Stimulated activated CD4-positive, alpha-beta T cell treated with anti-CD3 and anti-CD28 coated beads, Interleukin-12 subunit alpha, Interleukin-12 subunit beta, amount 100 ng/mL, for 24 hours (primary cell): Measurements from ENCODE around the gene SCN4A.
A peak's percentile ranks its signal among the peaks of the same experiment; 100 is the strongest.
"Not testable (repeated sequence)": the region's sequence is repeated elsewhere in the genome, so short reads cannot be mapped to it uniquely, and the experiment has no call there.

Experiments
- DNase-seq, 2 experiments: peaks; one replicate each; pipeline ENCODE4 v3.0.0-alpha.2; 2020; ENCODE audit warnings: low read depth in 2 of 2

The SCN4A gene

DNA sequence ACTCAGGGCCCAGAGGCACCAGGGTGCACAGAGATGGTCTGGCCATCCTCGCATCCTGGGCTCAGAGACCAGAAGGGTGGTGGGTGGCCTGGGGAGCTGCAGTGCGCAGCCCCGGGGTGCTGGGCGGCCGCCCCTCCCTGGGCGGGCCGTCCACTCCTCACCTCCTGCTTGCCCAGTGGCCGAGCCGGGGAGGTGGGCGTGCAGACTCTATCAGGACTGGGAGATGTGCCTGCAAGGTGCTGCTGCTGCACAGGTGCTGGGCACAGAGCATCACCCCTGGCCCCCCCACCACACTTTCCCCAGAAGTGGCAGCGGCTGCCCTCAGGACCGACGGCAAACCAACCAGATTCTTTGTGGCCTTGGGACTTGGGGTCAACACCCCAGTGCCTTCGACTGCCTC, at the start of gene SCN4A:
SCN4A (minus strand) TSS at position 123 of the 400 bp plus-strand sequence; CDS start at position 46, 77 bp downstream.
- no peak for DNase-seq

DNA sequence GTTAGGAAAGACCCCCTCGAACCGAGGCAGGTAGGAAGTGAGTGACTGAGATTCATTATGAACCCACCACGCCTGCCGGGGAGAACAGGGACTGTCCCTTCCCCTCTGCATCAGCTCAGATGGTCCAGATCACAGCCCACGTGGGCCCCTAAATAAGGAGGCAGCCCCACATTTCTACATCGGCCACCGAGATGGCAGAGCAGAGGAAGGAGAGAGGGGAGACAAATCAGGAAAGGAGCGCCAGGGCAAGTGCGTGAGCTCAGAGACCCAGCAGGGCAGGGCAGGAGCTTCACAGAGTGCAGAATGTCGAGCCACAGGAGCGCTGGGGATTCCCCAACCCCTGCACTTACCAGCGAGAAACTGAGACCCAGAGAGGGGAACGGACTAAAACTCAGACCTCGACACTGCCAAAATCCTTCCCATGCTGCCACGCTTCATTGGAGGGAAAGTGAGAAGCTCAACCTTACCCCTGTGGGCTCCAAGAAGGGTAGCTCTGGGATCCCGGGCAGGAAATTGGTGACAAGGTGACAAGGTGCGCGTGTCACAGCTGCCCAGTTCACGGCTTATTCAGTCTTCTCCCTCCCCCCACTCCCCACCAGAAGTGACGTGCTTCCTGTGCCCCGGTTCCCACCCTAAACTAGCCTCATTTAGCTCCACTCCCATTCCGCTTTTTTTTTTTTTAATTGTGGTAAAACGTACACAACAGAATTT, 47.5 kb upstream of the SCN4A start, which contains the start of gene ICAM2:
ICAM2 (minus strand) TSS at position 578 of the 711 bp plus-strand sequence. CDS start 13,942 bp downstream, outside the sequence.
- peak; percentile 76 to 78 for DNase-seq

DNA sequence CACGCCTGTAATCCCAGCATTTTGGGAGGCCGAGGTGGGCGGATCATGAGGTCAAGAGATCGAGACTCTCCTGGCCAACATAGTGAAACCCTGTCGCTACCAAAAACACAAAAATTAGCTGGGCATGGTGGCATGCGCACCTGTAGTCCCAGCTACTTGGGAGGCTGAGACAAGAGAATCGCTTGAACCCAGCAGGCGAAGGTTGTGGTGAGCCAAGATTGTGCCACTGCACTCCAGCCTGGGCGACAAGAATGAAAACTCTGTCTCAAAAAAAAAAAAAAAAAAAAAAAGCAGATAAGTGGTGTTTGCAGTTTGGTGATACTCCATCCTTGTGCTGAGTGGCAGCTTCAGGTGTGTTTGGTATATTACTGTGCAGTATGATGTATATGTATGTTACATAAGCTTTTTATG, 46.8 kb upstream of the SCN4A start:
- DNase-seq: not testable (repeated sequence)

DNA sequence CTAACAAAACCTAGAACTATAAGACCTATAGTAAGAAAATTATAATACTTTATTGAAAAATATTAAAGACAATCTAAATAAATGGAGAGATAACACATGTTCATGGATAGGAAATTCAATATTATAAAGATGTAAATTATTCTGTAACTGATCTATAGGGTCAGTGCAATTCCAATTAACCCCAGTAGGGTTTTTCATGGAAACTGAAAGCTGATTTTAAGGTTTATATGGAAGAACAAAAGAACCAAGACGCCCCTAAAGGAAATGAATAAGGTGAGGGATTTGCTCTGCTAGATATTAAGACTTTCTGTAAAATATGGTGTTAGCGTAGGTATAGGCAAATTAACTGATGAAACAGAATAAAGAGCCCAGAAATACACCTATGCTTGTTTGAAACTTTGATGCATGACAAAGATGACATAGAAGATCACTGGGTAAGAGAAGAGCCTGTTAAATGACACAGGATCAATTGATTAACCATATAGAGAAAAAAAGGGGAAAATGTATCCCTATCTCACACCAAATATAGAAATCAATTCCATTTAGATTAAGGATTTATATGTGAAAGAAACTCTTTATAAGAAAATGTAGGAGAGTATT, 44.8 kb upstream of the SCN4A start:
- no peak for DNase-seq

DNA sequence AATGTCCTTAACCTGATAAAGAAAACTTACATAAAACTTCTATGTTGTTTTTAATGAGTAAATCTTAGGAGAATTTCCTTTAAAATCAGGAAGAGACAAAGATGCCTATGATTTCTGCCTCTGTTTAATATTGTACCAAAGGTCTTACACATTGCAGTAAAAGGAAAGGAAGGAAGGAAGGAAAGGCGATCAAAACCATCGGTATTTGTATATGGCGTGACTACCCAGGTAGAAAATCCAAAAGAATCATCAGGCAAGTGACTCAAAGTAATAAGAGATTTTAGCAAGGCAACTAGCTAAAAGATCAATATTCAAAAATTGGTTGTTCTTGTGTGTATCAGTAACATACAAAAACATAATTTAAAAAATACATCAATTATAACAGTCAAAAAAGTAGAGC, 44.3 kb upstream of the SCN4A start:
- no peak for DNase-seq

DNA sequence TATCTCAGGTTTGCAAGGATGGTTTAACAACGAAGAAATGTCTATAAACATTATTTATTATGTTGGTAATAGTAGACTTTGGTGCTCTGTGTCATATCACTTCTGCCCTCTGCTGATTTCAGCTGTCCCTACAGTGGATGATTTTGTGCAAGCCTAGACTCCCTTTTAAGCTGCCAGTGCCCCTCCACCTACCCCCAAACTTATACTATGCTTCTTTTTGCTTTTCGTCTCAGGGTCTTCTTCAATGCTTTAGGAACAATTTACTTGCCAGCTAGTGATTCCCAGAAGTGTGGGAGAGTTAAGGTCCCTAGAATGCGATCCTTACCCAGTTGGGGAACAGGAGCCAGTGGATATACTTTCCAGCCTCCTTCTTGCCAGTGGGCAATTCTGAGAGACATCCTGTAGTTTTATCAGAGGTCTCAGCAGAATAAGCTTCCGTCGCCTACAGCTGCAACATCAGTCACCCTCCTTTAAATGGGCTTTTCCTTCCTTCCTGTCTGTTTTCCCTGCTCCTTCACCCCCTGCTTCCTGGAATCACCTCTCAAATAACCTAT, 43.6 kb upstream of the SCN4A start:
- DNase-seq: no peak

DNA sequence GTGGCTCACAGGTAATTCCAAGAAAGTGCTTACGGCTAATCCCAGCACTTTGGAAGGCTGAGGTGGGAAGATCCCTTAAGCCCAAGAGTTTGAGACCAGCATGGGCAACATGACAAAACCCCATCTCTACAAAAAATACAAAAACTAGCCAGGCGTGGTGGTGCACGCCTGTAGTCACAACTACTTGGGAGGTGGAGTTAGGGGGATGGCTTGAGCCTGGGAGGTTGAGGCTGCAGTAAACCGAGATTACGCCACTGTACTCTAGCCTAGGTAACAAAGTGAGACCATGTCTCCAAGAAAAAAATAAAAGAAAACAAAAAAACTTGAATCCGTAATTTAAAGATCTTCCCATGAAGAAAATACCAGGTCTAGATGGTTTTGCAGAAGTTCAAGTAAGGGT, 42.7 kb upstream of the SCN4A start:
- DNase-seq: no peak

DNA sequence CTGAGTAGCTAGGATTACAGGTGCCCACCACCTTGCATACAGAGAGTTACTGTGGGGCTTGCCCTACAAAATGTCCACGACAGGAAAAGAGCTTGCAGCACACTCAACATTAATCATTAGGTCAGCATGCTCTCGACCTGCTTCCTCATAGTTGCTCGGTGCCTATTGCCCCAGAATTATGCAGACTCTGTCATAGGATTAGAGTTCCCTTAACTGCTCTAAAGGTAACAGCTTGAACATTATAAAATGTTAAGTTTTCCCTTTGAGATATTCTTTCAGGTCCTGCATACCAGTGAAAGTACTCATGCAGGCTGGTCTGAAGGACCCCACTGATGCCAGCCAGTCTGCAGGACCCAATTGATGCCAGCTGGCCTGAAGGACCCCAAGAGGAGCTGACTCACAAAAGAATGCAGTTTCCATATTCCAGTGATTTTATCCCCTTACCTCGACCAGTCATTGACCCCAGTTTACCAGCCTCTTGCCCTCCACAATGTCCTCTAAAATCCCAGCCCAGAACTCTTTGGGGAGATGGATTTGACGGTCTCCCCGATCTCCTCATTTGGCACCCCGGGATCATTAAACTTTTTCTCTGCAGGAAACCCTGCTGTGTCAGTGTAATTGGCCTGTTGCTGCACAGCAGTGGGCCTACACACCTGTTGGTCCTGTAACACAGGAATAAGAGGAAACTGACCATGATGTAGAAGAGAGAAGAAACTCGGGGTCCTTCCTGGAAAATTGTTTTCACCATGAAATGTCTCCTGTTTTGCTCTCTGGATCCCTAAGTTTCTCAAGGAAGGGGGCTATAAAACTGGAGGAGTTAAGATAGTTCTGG, 37.1 kb upstream of the SCN4A start:
- no peak for DNase-seq

DNA sequence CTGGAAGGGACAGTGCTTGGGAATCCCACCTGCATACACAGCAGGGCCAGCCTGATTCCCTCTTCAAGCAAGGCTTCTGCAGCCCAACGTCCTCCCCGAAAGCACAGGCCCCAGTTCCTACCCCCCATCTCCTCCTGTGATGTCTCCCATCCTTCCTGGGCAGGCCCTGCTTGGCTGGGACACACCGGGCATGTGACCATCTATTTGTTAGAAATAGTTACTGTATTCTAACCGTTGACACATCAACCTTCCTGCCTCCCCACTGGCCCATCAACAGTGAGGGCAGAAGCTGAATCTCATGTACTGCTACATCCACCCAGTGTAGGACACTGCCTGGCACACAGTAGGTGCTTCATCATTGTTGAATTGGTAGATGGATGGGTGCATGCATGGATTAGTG, 36.1 kb upstream of the SCN4A start:
- no peak for DNase-seq

DNA sequence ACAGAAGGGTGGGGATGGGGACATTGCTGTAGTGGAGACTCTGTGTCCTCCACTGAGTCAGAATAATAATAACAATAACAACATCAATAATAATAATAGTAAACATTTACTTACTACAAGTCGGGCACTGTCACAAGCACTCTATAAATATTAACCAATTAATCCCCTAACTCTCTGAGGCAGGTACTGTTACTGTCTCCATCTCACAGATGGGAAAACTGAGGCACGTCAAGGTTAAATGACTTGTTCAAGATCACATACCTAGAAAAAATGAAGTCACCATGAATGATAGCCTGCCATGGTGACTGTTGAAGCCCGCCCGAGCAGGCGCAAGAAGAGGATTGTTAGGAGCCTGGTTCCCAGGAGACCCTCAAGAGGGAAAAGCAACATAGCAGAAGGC, 35.6 kb upstream of the SCN4A start:
- no peak for DNase-seq

DNA sequence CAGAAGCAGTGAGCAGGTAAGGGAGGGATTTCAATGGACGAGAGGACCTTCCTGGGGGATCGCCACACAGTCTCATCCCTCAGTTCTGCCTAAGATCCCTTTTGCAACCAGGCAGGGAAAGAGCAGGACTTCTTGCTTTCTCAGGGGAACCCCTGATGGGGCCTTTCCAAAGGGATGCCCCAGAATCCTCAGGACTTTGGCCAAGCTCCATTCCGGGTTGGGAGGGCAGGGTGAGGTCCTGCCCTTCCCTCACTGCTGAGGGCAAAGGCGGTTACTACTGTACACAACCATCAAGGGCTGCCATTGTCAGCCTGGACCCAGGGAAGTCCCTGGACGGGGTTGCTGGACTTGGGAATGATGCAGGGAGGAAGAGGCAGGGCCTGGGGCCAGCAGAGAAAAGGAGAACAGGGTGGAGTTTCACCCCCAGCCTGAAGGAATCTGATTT, 35.1 kb upstream of the SCN4A start:
- no peak for DNase-seq

DNA sequence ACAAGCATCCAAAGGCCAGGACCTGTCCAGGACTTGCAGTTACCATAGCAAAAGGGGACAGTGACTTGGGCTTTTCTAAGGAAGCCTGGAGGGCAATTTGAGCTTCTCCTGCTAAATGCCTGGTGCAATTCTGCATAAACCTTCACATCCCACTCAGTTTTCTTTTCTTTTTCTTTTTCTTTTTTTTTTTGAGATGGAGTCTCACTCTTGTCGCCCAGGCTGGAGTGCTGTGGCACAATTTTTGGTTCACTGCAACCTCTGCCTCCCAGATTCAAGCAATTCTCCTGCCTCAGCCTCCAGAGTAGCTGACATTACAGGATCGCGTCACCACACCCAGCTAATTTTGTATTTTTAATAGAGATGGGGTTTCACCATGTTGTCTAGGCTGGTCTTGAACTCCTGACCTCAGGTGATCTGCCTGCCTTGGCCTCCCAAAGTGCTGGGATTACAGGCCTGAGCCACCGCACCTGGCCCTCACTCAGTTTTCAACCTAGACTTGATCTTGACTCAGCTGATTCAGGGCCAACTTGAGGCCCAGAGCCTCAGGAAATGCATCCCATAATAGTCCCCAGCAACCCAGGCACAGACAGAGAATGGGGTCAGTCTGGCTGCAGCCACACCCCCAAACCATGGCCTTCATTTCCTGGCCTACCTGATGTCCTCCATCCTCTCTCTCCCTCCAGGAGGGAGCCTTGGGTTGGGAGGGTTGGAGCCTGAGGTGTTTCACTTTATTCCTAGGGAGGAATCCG, 34.5 kb upstream of the SCN4A start:
- not testable (repeated sequence) for DNase-seq

DNA sequence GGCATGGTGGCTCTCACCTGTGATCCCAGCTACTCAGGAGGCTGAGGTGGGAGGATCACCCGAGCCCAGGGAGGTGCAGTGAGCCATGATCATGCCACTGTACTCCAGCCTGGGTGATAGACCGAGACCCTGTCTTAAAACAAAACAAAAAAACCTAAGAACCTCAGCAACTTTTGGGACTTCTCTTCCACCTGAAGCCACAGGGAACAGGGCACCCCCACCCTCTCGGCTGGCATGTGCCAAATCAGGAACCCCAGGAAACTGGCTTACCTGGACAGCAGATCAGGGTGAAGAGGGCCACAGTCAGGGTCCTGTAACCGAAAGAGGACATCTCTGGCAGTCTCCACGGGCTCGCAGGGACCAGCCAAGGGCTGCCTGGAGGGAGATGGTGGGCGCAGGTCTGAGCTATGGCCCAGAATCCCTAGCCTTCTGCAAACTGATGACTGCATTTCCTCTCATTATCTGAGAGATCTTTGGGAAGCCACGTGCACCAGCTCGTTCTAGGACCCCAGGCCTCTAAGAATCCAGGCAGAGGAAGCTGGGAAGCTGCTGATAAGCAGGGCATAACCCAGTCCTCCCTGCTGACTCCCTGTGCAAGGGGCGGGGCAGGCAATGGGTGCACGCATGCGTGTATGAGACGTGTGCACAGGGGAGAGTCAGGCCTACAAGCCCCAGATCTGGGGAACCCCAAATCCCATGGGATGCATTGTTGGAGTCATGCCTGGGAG, 33.8 kb upstream of the SCN4A start:
- DNase-seq: no peak

DNA sequence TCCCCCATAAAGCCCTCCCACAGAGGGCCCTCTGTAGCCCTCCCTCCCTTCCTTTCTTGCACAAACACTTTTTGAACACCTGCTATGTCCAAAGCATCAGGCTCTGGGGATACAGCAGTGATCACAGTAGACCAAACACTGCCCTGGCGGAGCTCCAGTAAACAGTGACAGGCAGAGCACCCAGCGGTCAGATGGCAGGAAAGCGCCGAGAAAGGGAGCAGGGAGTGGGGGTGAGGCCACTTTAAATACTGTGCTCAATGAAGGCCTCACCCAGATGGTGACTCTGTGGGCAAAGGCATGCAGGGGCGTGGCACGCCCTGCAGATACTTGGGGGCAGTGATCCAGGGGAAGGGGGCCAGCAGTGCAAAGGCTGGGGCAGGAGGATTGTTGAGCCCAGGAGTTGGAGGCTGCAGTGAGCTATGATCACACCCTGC, 33.0 kb upstream of the SCN4A start:
- DNase-seq: no peak

DNA sequence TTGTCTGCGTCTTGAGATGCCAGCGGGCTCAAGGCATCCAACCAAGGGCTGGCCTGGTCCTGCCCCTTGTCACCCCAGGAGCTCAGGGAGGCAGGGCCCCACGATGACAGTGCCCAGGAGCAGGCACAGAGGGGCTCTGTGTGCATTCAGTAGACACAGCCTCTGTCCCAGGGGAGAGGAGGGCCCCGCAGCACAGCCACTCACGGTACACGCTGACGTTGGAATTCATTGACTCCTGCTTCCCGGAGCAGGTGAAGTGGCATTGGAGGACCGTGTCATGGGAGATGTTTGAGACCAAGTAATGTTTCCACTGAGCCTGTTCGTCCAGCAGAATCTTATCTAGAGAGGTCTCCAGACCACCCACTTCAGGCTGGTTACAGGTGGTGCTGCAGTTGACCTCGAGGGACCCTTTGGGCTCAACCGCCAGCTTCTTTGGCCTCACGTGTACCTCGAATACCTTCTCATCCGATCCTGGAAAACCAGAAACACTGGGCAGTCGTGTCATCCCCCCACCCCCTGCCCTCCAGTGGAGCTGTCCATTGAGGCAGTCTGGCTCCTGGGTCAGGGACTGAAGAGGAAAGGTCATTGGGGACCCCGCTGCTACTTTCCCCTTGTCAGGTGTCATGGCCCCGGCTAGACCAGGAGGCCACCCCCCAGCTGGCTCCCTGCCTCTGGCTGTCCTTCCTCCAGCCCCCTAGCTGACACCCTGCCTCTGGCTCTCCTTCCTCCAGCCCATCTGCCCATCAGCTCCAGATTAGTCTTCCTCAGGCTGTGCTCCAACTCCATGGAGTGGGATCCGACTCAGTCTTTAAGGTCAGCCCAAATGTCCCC, 32.4 kb upstream of the SCN4A start:
- DNase-seq: no peak

DNA sequence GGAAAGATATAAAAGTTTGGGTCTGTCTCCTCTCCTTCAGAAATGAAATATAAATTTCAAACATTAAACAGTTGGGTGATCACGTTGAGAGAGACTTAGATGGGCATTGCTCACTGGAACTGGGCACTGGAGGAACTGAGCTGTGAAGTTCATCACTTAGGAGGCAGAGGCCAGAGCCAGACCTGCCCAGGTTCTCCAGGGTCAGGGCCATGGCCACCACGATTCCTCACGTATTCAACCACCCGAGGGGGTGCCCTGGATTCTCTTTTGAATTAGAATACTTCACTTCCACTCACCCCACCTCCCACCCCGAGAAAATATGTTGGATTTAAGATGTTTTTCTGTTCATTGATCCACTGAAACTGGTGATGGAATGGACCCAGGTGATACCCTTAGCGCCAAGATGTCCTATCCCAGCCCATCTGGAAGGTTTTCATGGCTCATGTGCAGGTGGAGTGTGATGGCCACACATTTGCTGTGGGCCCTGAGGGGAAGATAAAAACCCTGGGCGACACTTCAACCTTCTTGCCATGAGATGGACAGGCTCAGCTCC, 31.6 kb upstream of the SCN4A start:
- DNase-seq: no peak

DNA sequence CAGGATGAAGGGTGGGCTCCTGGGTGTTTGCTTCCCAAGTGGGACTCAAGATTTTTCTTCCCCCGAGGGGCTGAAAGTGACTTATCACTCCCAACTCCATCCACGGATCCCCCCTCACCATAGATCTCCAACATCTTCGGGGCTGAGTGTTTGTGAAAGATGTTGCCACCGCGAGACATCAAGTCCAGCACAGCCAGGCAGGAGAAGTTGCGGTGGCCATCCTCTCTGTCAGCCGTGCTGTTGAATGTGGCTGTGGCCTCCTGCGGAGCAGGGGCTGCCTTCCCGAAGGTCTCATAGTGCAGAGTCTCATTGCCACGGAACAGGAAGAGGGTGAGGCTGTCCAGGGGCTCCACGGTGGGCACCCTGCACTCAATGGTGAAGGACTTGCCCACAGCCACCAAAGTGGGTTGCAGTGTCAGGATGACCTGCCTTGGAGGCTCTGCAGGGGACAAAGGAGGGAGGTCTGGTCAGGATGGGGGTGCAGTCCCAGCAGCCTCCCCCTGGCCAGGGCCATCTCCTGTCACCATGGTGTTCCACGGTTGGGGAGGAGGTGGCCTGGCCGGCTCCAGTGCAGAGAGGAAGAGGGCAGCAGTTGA, 30.9 kb upstream of the SCN4A start:
- no peak for DNase-seq

DNA sequence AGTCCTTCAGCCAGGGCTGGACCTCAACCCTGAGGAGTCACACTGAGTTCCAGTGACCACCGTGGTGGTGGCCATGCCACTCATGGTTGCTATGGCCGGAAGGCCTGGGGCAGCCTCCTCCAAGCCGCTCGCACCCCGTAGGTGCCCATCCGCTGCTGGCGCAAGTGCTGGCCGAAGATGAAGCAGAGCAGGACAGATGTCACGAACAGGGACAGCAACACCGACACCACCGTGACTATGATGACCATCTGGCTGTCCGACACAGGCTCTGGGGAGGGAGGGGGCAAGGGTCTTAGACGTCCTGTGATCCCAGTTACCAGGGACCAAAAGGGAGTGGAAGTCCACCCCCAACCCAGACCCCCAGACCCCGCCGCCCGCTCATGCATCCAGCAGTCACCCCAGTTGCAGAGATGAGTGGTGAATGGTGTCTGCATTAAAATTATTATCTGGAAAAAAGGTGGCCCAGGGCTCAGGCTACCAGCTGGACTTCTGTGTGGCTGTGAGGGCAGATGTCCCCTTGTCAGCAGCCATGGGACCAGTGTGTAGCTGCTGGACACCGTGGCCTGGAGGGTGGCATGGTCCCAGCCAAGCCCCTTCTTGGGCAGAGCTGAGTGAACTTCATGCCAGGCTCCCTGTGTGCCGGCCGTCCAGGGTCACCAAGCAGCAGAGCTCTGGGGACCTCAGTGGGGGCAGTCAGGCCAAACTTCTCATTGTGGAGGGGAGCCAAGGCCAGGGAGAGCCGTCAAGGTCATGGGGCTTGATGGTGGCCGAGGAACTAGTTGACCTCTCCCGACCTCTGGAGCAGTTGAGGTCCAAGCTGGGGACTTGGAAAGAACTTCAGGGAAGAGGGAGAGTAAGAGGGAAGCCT, 30.2 kb upstream of the SCN4A start:
- DNase-seq: no peak
